BJ (cell line): ENCODE results near the gene DLGAP1. TPM values are rescaled to one million over a fixed set of nuclear protein-coding genes. Genes with fewer than 3 reads are reported as not detected.

ENCODE experiments used
- CTCF ChIA-PET: fragments of 350-600 bp; formaldehyde crosslinking; extraction: SDS; loops from one replicate; lab custom pipeline; 2021; ENCODE audit warnings: antibody characterized with exemption, inconsistent platforms; lab: Yijun Ruan, JAX
- POLR2A ChIA-PET: fragments of 300-600 bp; sonication (Branson Sonifier 250); formaldehyde crosslinking; extraction: SDS; loops from one replicate; lab custom pipeline; 2021; ENCODE audit warnings: antibody characterized with exemption; lab: Charles Lee
- DNase-seq: peaks from one replicate; pipeline ENCODE4 v3.0.0-alpha.2; 2011; ENCODE audit warnings: low read depth
- H3K27me3 ChIP-seq: 2 replicates; pipeline ENCODE4 v1.6.0; 2011; ENCODE audit warnings: low read length; ENCODE audit not compliant: control insufficient read depth, insufficient read depth
- H3K36me3 ChIP-seq: 2 replicates; pipeline ENCODE4 v1.5.1; 2011; ENCODE audit warnings: low read length; ENCODE audit not compliant: control insufficient read depth, insufficient read depth
- H3K4me3 ChIP-seq: 2 replicates; pipeline ENCODE4 v1.5.1; 2011; ENCODE audit warnings: low read depth, mild to moderate bottlenecking, control low read depth, low read length
- polyA plus RNA-seq: library from polyadenylated mRNA; depleted of rRNA; stranded (reverse); fragments of >200 nt; gene quantifications from 2 replicates; pipeline ENCODE4 v1.2.3, GENCODE V29; 2011
- TF ChIP-seq, protein P1 (sequence below): IDR thresholded peaks from 2 replicates; pipeline ENCODE4 v1.5.1; 2011; ENCODE audit warnings: low read depth, mild to moderate bottlenecking, control low read depth, inconsistent platforms, low read length, moderate library complexity; ENCODE audit not compliant: insufficient read depth

DLGAP1 gene
- polyA plus RNA-seq, 1 experiment: 0.02 TPM

DNA sequence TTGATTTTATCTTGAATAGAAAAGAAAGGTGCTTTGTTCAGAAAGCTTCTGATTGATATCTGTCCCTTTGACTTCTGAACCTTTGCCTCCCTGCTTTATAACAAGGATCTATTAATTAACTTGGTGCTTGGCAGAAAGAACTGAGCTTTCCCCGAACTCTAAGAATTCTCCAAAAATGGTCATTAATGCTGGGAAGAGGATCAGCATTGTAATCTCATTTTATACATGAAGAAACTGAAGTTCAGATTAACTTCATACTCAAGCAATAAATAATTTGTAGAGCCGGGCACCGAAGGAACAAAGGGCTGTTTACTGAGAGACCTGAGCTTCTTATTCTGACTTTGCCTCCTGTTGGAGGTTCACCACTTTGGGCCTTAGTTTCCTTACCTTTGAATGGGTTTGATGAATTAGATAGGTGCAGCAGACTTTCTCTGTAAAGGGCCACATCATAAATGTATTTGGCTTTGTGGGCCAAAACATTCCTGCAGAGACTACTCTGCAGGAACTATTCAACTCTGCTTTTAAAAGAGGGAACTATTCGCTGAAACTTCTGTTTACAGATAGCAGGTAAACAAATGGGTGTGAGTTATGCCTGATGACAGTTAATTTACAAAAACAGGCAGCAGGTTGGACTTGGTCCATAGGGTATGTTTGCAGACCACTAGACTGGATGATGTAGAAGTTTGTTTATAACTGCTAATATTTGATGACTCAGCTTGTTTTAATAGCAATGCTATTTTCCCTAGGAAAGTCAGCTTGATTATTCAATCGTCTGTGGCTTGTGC lies 732.3 kb downstream of the DLGAP1 start:
- ChIA-PET POLR2A (no interaction called here), CTCF (interaction anchor here (0.6 to 2.7 kb wide), 8 partner anchors 9 to 273 kb away, joined by 3 to 11 read pairs (median 4); no protein-coding TSS in a partner anchor)
- TF ChIP-seq, protein P1, sequence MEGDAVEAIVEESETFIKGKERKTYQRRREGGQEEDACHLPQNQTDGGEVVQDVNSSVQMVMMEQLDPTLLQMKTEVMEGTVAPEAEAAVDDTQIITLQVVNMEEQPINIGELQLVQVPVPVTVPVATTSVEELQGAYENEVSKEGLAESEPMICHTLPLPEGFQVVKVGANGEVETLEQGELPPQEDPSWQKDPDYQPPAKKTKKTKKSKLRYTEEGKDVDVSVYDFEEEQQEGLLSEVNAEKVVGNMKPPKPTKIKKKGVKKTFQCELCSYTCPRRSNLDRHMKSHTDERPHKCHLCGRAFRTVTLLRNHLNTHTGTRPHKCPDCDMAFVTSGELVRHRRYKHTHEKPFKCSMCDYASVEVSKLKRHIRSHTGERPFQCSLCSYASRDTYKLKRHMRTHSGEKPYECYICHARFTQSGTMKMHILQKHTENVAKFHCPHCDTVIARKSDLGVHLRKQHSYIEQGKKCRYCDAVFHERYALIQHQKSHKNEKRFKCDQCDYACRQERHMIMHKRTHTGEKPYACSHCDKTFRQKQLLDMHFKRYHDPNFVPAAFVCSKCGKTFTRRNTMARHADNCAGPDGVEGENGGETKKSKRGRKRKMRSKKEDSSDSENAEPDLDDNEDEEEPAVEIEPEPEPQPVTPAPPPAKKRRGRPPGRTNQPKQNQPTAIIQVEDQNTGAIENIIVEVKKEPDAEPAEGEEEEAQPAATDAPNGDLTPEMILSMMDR: no peak
- H3K27me3 ChIP-seq: peaks cover 2% of the 10 kb centered on the region; the same call in 1 of the 2 replicates
- no peaks in the 10 kb centered on the region for H3K36me3 ChIP-seq
- DNase-seq: no peak
- no peak overlapping the region for H3K4me3 ChIP-seq

DNA sequence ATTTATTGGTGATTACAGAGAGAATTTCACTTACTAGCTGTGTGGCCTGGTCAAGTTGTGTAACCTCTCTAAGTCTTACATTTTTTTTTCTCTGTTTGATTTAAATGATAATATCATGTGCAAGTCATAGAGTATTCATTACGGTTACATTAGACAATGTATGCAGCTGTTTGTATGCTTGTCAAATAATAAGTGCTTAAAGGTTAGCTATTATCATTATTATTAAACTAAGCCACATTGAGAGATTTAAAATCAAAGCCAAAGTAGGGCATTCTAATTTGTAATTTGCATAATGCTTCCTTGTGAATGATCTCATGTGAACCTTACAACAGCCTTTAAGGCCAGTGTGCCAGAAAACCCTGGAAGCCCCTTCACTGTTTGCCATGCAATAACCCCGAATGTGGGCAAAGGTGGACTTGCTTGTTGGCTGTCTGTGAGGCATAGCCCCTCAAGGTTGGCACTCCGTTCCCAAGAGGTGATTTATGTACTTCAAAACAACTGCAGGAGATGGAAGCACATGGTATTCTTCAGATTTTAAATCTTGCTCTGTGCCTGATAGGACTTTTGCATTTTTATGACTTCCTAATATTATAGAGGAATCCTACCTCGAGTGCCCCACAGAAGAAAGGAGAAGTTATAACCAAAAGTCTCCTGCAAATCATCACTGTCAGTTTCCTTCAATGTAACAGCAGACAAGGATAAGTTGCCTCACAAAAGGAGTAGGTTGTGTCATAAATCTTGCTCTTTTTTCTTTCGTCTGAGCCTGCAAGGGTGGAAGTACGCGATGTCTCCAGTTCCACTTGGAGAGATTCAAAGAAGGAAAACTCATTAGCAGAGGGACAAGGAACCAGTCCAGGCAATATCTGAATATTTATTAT lies 733.1 kb downstream of the DLGAP1 start:
- DNase-seq: no peak
- POLR2A ChIA-PET: no interaction called here
- no peaks in the 10 kb centered on the region for H3K36me3 ChIP-seq
- TF ChIP-seq, protein P1: no peak
- no peak overlapping the region for H3K4me3 ChIP-seq
- no peaks in the 10 kb centered on the region; the same call in 1 of the 2 replicates for H3K27me3 ChIP-seq
- CTCF ChIA-PET: interaction anchor here (0.6 to 2.7 kb wide), 7 partner anchors 10 to 355 kb away, joined by 3 to 11 read pairs (median 4); no protein-coding TSS in a partner anchor

DNA sequence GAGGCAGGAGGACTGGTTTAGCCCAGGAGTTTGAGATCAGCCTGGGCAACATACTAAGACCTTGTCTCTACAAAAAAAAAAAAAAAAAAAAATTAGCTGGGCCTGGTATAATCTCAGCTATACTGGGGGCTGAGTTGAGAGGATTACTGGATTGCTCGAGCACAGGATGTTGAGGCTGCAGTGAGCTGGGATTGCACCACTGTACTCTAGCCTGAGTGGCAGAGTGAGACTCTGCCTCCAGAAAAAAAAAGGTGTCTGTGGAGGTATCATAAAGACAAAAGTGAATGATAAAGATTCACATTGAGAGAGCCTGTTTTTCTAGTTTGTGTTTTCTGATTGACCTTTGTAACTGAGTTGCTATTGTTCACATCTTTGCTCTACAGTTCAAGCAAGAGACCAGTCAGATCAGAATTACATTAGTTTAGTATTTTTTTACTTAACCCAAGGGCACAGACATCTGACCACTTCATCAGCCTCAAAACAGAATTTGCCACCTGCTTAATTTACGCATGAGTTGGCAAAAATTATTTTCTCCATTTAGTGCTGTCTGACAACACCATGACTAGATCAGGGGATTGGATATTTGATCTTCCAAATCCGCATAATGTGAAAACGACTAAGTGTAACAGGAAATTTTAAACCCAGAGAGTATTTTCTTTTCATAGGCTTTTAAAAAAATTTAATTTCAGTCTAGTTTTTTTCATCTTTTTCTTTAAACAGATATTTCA lies 734.1 kb downstream of the DLGAP1 start:
- CTCF ChIA-PET: interaction anchor here (1.0 to 2.7 kb wide), 4 partner anchors 9 to 353 kb away, joined by 3 to 11 read pairs (median 4); no protein-coding TSS in a partner anchor

DNA sequence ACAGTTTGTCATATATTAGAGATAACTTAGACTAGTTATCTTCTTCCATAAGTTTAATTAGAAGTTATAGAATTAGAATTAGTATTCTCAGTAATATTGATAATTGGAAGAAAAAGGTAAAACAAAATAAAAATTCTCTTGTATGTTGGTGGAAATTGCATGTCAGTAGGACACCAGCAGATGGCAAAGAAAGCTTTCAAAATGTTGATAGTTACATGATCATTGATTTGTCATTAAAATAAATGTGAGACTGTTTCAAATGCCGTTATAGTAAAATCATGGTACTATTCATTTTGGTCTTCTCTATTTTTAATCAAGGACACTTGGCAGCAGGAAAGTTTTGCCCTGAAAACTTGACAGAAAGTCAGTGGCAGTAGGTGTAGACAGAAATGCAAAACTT lies 734.9 kb downstream of the DLGAP1 start:
- H3K27me3 ChIP-seq: no peaks in the 10 kb centered on the region; the same call in 1 of the 2 replicates
- no peak for DNase-seq
- POLR2A ChIA-PET: no interaction called here
- no peak overlapping the region for H3K4me3 ChIP-seq
- H3K36me3 ChIP-seq: no peaks in the 10 kb centered on the region
- CTCF ChIA-PET: interaction anchor here (1.3 kb wide), 1 partner anchor 275 kb away, joined by 3 read pairs; no protein-coding TSS in a partner anchor
- TF ChIP-seq, protein P1: no peak

More for the DNA sequence above, 734.1 kb downstream of the DLGAP1 start:
- DNase-seq: no peak
- no peaks in the 10 kb centered on the region for H3K36me3 ChIP-seq
- no peak overlapping the region for H3K4me3 ChIP-seq
- TF ChIP-seq, protein P1: no peak
- H3K27me3 ChIP-seq: no peaks in the 10 kb centered on the region; the same call in 1 of the 2 replicates
- POLR2A ChIA-PET: interaction anchor here (0.6 kb wide), 1 partner anchor 175 kb away, joined by 3 read pairs; no protein-coding TSS in a partner anchor
